Activated naive CD4-positive, alpha-beta T cell treated with anti-CD3 and anti-CD28 coated beads, Interleukin-2, amount 50 U/mL, for 24 hours (primary cell): ENCODE results near the gene BANK1.

Experiments used
- H3K27ac Mint-ChIP-seq: one replicate; pipeline ENCODE4 v1.8.0; 2021; ENCODE audit warnings: mild to moderate bottlenecking, mixed read lengths
- H3K27me3 Mint-ChIP-seq: one replicate; pipeline ENCODE4 v1.8.0; 2021; ENCODE audit warnings: mixed read lengths
- H3K36me3 Mint-ChIP-seq: one replicate; pipeline ENCODE4 v1.8.0; 2021; ENCODE audit warnings: mixed read lengths
- H3K4me1 Mint-ChIP-seq: one replicate; pipeline ENCODE4 v1.8.0; 2021; ENCODE audit warnings: mixed read lengths
- H3K4me3 Mint-ChIP-seq: one replicate; pipeline ENCODE4 v1.8.0; 2021; ENCODE audit warnings: mild to moderate bottlenecking, mixed read lengths
- H3K9me3 Mint-ChIP-seq: one replicate; pipeline ENCODE4 v1.8.0; 2021; ENCODE audit warnings: mixed read lengths

BANK1 gene

GRCh38 chr4:101954975-101955678 is 164.6 kb downstream of the BANK1 start:
- Mint-ChIP-seq H3K9me3 (no peaks in the 10 kb centered on the region), H3K4me3 (no peak overlapping the region), H3K27me3 (no peaks in the 10 kb centered on the region), H3K36me3 (no peaks in the 10 kb centered on the region), H3K27ac (no peak overlapping the region), H3K4me1 (no peaks in the 10 kb centered on the region)

GRCh38 chr4:101956068-101956825 is 165.7 kb downstream of the BANK1 start:
- no peak overlapping the region for H3K4me3 Mint-ChIP-seq
- H3K27me3 Mint-ChIP-seq = peaks cover 4% of the 10 kb centered on the region
- no peaks in the 10 kb centered on the region for H3K4me1 Mint-ChIP-seq
- H3K36me3 Mint-ChIP-seq = no peaks in the 10 kb centered on the region
- no peaks in the 10 kb centered on the region for H3K9me3 Mint-ChIP-seq
- no peak overlapping the region for H3K27ac Mint-ChIP-seq

- no peak overlapping the region for H3K27ac Mint-ChIP-seq
- no peaks in the 10 kb centered on the region for H3K9me3 Mint-ChIP-seq
- H3K36me3 Mint-ChIP-seq = no peaks in the 10 kb centered on the region
- peaks cover 4% of the 10 kb centered on the region for H3K27me3 Mint-ChIP-seq
- H3K4me1 Mint-ChIP-seq = no peaks in the 10 kb centered on the region
- H3K4me3 Mint-ChIP-seq = no peak overlapping the region
Observed at GRCh38 chr4:101958547-101958946, 168.0 kb downstream of the BANK1 start.

- Mint-ChIP-seq H3K4me3 (no peak overlapping the region), H3K27ac (no peak overlapping the region), H3K27me3 (peaks cover 4% of the 10 kb centered on the region), H3K4me1 (no peaks in the 10 kb centered on the region), H3K36me3 (no peaks in the 10 kb centered on the region), H3K9me3 (no peaks in the 10 kb centered on the region)
Observed at GRCh38 chr4:101960431-101960830, 169.9 kb downstream of the BANK1 start.

GRCh38 chr4:101961144-101961543 is 170.6 kb downstream of the BANK1 start:
- Mint-ChIP-seq H3K4me1 (no peaks in the 10 kb centered on the region), H3K36me3 (no peaks in the 10 kb centered on the region)

GRCh38 chr4:101967697-101968346 is 177.3 kb downstream of the BANK1 start:
- H3K36me3 Mint-ChIP-seq = no peaks in the 10 kb centered on the region
- no peak overlapping the region for H3K27ac Mint-ChIP-seq
- no peaks in the 10 kb centered on the region for H3K9me3 Mint-ChIP-seq
- peaks cover 4% of the 10 kb centered on the region for H3K27me3 Mint-ChIP-seq
- no peak overlapping the region for H3K4me3 Mint-ChIP-seq
- no peaks in the 10 kb centered on the region for H3K4me1 Mint-ChIP-seq

More at GRCh38 chr4:101961144-101961543, 170.6 kb downstream of the BANK1 start:
- Mint-ChIP-seq H3K4me3 (no peak overlapping the region), H3K27me3 (peaks cover 4% of the 10 kb centered on the region), H3K9me3 (no peaks in the 10 kb centered on the region), H3K27ac (no peak overlapping the region)

GRCh38 chr4:101968364-101968763 is 177.8 kb downstream of the BANK1 start:
- H3K9me3 Mint-ChIP-seq = no peaks in the 10 kb centered on the region
- no peak overlapping the region for H3K27ac Mint-ChIP-seq
- no peaks in the 10 kb centered on the region for H3K36me3 Mint-ChIP-seq

GRCh38 chr4:101969965-101970364 is 179.4 kb downstream of the BANK1 start:
- H3K4me1 Mint-ChIP-seq = no peaks in the 10 kb centered on the region
- no peak overlapping the region for H3K4me3 Mint-ChIP-seq
- no peaks in the 10 kb centered on the region for H3K36me3 Mint-ChIP-seq
- no peaks in the 10 kb centered on the region for H3K9me3 Mint-ChIP-seq
- no peak overlapping the region for H3K27ac Mint-ChIP-seq
- H3K27me3 Mint-ChIP-seq = peaks cover 4% of the 10 kb centered on the region

More at GRCh38 chr4:101968364-101968763, 177.8 kb downstream of the BANK1 start:
- Mint-ChIP-seq H3K27me3 (peaks cover 4% of the 10 kb centered on the region), H3K4me3 (no peak overlapping the region), H3K4me1 (no peaks in the 10 kb centered on the region)

- Mint-ChIP-seq H3K36me3 (no peaks in the 10 kb centered on the region), H3K4me3 (no peak overlapping the region), H3K27me3 (peaks cover 4% of the 10 kb centered on the region), H3K4me1 (no peaks in the 10 kb centered on the region), H3K27ac (no peak overlapping the region), H3K9me3 (no peaks in the 10 kb centered on the region)
Observed at GRCh38 chr4:101970547-101971155, 180.1 kb downstream of the BANK1 start.

GRCh38 chr4:101972791-101973190 is 182.3 kb downstream of the BANK1 start:
- Mint-ChIP-seq H3K9me3 (no peaks in the 10 kb centered on the region), H3K4me3 (no peak overlapping the region), H3K36me3 (no peaks in the 10 kb centered on the region), H3K4me1 (no peaks in the 10 kb centered on the region), H3K27ac (no peak overlapping the region), H3K27me3 (peaks cover 6% of the 10 kb centered on the region)

GRCh38 chr4:101973361-101973760 is 182.8 kb downstream of the BANK1 start:
- H3K27me3 Mint-ChIP-seq = peaks cover 6% of the 10 kb centered on the region
- H3K36me3 Mint-ChIP-seq = no peaks in the 10 kb centered on the region
- H3K4me1 Mint-ChIP-seq = no peaks in the 10 kb centered on the region
- no peaks in the 10 kb centered on the region for H3K9me3 Mint-ChIP-seq
- no peak overlapping the region for H3K4me3 Mint-ChIP-seq
- H3K27ac Mint-ChIP-seq = no peak overlapping the region

GRCh38 chr4:101977076-101977475 is 186.5 kb downstream of the BANK1 start:
- Mint-ChIP-seq H3K9me3 (no peaks in the 10 kb centered on the region), H3K4me3 (no peak overlapping the region), H3K36me3 (no peaks in the 10 kb centered on the region), H3K27ac (no peak overlapping the region), H3K27me3 (peaks cover 8% of the 10 kb centered on the region), H3K4me1 (no peaks in the 10 kb centered on the region)

GRCh38 chr4:101981756-101982155 is 191.2 kb downstream of the BANK1 start:
- Mint-ChIP-seq H3K4me1 (no peaks in the 10 kb centered on the region), H3K27me3 (peaks cover 4% of the 10 kb centered on the region), H3K9me3 (peaks cover 5% of the 10 kb centered on the region), H3K36me3 (no peaks in the 10 kb centered on the region), H3K4me3 (no peak overlapping the region), H3K27ac (no peak overlapping the region)

GRCh38 chr4:101983835-101984234 is 193.3 kb downstream of the BANK1 start:
- no peaks in the 10 kb centered on the region for H3K4me1 Mint-ChIP-seq
- H3K4me3 Mint-ChIP-seq = no peak overlapping the region
- no peaks in the 10 kb centered on the region for H3K36me3 Mint-ChIP-seq
- H3K27ac Mint-ChIP-seq = no peak overlapping the region
- H3K27me3 Mint-ChIP-seq = peaks cover 3% of the 10 kb centered on the region
- H3K9me3 Mint-ChIP-seq = peaks cover 5% of the 10 kb centered on the region

- H3K4me1 Mint-ChIP-seq = no peaks in the 10 kb centered on the region
- no peak overlapping the region for H3K27ac Mint-ChIP-seq
- peaks cover 5% of the 10 kb centered on the region for H3K9me3 Mint-ChIP-seq
- H3K4me3 Mint-ChIP-seq = no peak overlapping the region
- H3K27me3 Mint-ChIP-seq = peaks cover 3% of the 10 kb centered on the region
- H3K36me3 Mint-ChIP-seq = no peaks in the 10 kb centered on the region
Observed at GRCh38 chr4:101987623-101988243, 197.2 kb downstream of the BANK1 start.
